Trophoblast cell (in vitro differentiated cells and primary cell): Measurements from ENCODE around the gene LLGL2.

Experiments used
- DNase-seq, 2 donors: peaks; one replicate each; pipeline ENCODE4 v3.0.0-alpha.2; 2016
- H2AFZ ChIP-seq: 2 replicates; pipeline ENCODE4 v1.6.1; 2013; ENCODE audit warnings: low read length, moderate library complexity, mild to moderate bottlenecking; ENCODE audit not compliant: insufficient read depth, poor library complexity
- H2AK5ac ChIP-seq: 2 replicates; pipeline ENCODE4 v1.6.1; 2013; ENCODE audit warnings: mild to moderate bottlenecking, low read length
- H2BK120ac ChIP-seq: 2 replicates; pipeline ENCODE4 v1.6.1; 2013; ENCODE audit warnings: low read length, mild to moderate bottlenecking, moderate library complexity; ENCODE audit not compliant: insufficient read depth, poor library complexity
- H2BK12ac ChIP-seq: 2 replicates; pipeline ENCODE4 v1.6.1; 2013; ENCODE audit warnings: mild to moderate bottlenecking, low read length, moderate library complexity
- H2BK5ac ChIP-seq: 2 replicates; pipeline ENCODE4 v1.6.1; 2013; ENCODE audit warnings: low read length, low read depth, moderate library complexity, mild to moderate bottlenecking; ENCODE audit not compliant: poor library complexity
- H3K14ac ChIP-seq: 2 replicates; pipeline ENCODE4 v1.6.1; 2013; ENCODE audit warnings: mild to moderate bottlenecking, low read length
- H3K18ac ChIP-seq: 2 replicates; pipeline ENCODE4 v1.6.1; 2013; ENCODE audit warnings: mild to moderate bottlenecking, low read length
- H3K23ac ChIP-seq: 2 replicates; pipeline ENCODE4 v1.6.1; 2013; ENCODE audit warnings: low read length
- H3K27ac ChIP-seq: 2 replicates; pipeline ENCODE4 v1.5.1; 2013; ENCODE audit warnings: low read depth, mild to moderate bottlenecking, inconsistent platforms, low read length, moderate library complexity
- H3K27me3 ChIP-seq: 2 replicates; pipeline ENCODE4 v1.6.1; 2013; ENCODE audit warnings: inconsistent platforms, mild to moderate bottlenecking, low read length, moderate library complexity; ENCODE audit not compliant: insufficient read depth
- H3K36me3 ChIP-seq, 2 experiments: 1 replicate in 1 of 2; 2 replicates in 1 of 2; pipeline ENCODE4 v1.6.1; 2013; ENCODE audit warnings: low read length in 2 of 2, mild to moderate bottlenecking in 2 of 2, moderate library complexity in 1 of 2; ENCODE audit not compliant: insufficient read depth in 2 of 2, control insufficient read depth in 1 of 2
- H3K4ac ChIP-seq: 2 replicates; pipeline ENCODE4 v1.6.1; 2013; ENCODE audit warnings: low read depth, mild to moderate bottlenecking, low read length, moderate library complexity
- H3K4me1 ChIP-seq, 2 experiments: 1 replicate in 1 of 2; 2 replicates in 1 of 2; pipeline ENCODE4 v1.6.1; 2013; ENCODE audit warnings: low read length in 2 of 2, mild to moderate bottlenecking in 2 of 2, moderate library complexity in 1 of 2; ENCODE audit not compliant: insufficient read depth in 2 of 2, control insufficient read depth in 1 of 2
- H3K4me2 ChIP-seq: 2 replicates; pipeline ENCODE4 v1.6.1; 2013; ENCODE audit warnings: inconsistent platforms, mild to moderate bottlenecking, low read length, moderate library complexity
- H3K4me3 ChIP-seq: 2 replicates; pipeline ENCODE4 v1.5.1; 2013; ENCODE audit warnings: mild to moderate bottlenecking, low read depth, low read length, inconsistent platforms
- H3K79me1 ChIP-seq: one replicate; pipeline ENCODE4 v1.6.1; 2013; ENCODE audit warnings: low read length
- H3K79me2 ChIP-seq: 2 replicates; pipeline ENCODE4 v1.6.1; 2013; ENCODE audit warnings: low read length, mild to moderate bottlenecking; ENCODE audit not compliant: control insufficient read depth, insufficient read depth, poor library complexity
- H3K9ac ChIP-seq: 2 replicates; pipeline ENCODE4 v1.6.1; 2013; ENCODE audit warnings: mild to moderate bottlenecking, low read length
- H3K9me3 ChIP-seq: 2 replicates; pipeline ENCODE4 v1.6.1; 2013; ENCODE audit warnings: low read depth, mild to moderate bottlenecking, control low read depth, inconsistent platforms, low read length; ENCODE audit not compliant: insufficient read depth
- H4K12ac ChIP-seq: 2 replicates; pipeline ENCODE4 v1.6.1; 2013; ENCODE audit warnings: low read depth, mild to moderate bottlenecking, low read length, moderate library complexity
- H4K8ac ChIP-seq: 2 replicates; pipeline ENCODE4 v1.6.1; 2013; ENCODE audit warnings: low read depth, mild to moderate bottlenecking, low read length, moderate library complexity
- H4K91ac ChIP-seq: one replicate; pipeline ENCODE4 v1.6.1; 2013; ENCODE audit warnings: low read depth, mild to moderate bottlenecking, low read length, moderate library complexity
- WGBS: extraction: QIAGEN DNeasy Blood & Tissue Kit; methylation state at CpG from one replicate; pipeline ENCODE4 v1.1.7; 2013; ENCODE audit warnings: missing lambda C conversion rate; ENCODE audit not compliant: insufficient read length, insufficient coverage; ENCODE audit errors: extremely low coverage; 5-methylcytosine and 5-hydroxymethylcytosine counted together

Gene LLGL2

DNA sequence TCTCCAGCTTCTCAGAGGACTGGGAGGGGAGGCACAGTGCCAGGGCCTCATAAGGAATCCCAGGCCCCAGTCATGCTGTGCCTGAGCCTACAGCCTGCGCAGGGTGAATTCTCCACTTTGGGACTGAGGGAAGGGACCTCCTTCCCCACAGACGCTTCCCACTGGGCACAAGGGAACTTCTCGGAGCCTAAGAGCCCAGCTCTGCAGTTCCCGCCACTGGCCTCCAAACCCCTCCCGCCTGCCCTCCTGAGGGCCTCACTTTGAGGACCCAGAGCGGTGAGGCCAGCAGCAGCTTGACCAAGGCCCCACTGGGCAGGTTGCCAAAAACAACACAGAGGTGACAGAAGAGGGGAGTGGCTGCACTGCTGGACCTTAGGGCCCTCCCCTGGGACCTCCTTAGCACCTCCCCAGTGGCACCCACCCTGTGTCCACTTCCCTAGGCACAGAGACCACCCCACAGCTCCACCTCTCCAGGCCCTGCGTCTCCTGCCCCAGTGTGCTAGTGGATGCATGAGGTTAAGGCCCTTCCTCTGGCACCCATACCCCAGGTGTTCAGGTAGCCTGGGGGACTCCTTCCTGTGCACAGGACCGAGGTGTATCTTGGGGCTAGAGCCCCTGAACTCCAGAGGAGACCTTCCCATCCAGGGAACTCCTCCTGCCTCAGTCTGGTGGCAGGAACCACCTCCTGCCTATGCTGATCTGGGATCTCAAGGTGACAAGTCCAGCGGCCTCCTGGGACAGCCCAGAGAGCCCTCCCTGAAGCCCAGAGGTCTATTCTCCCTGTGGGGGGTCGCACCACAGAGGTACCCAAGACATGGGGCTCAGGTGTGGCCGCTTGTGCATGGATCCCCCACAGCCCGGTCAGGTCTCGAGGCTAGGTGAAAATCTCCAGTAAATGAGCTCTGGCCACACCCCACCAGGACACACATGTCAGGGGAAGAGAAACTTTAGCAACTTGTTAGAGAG lies 13.6 kb upstream of the LLGL2 start:
- Histone ChIP-seq H3K4me3 (no peak overlapping the region), H3K14ac (no peak overlapping the region), H3K4me2 (no peak overlapping the region)

DNA sequence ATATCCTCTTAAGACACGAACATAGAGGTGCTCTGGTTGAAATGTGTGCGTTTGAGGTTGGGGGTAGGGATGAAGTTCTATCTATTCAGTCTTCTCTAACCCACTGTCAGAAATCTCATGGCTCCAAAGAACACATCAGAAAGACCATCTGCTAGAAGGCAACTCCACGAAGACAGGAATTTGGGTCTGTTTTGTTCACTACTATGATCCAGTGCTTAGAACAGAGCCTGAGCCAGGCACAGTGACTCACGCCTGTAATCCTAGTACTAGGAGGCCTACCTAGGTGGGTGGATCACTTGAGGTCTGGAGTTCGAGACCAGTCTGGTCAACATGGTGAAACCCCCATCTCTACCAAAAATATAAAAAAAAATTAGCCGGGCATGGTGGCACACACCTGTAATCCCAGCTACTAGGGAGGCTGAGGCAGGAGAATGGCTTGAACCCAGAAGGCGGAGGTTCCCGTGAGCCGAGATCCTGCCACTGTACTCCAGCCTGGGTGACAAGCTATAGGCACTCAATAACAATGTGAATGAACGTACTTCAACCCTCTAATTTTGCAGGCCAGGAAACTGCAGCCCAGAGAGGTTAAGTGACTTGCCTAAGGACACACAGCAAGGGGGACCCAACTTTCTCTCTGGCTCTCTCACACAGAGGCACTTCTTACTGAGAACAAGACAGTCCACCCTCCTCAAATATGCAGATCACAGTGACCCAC lies 12.4 kb upstream of the LLGL2 start:
- DNase-seq = no peak
- Histone ChIP-seq H2BK120ac (no peak overlapping the region), H4K12ac (no peak overlapping the region), H3K4ac (peak overlapping the region; percentile 34), H3K9me3 (no peaks in the 10 kb centered on the region), H3K9ac (no peak overlapping the region), H4K8ac (no peak overlapping the region), H3K23ac (no peak overlapping the region), H2AK5ac (no peak overlapping the region), H3K14ac (no peak overlapping the region), H2AFZ (no peak overlapping the region), H3K4me1 (peaks cover 14 to 18% of the 10 kb centered on the region in 2 experiments), H3K79me1 (peaks cover 10% of the 10 kb centered on the region), H3K79me2 (peaks cover 9% of the 10 kb centered on the region), H3K4me3 (no peak overlapping the region), H3K27ac (no peak overlapping the region), H3K36me3 (peaks cover 7 to 24% of the 10 kb centered on the region in 2 experiments), H3K27me3 (no peaks in the 10 kb centered on the region), H3K18ac (no peak overlapping the region), H2BK12ac (no peak overlapping the region), H2BK5ac (no peak overlapping the region), H4K91ac (no peak overlapping the region), H3K4me2 (no peak overlapping the region)
- WGBS = no CpG with 5 or more reads among the region's 10 CpGs

More for the DNA sequence above, 13.6 kb upstream of the LLGL2 start:
- Histone ChIP-seq H3K4me1 (peaks cover 9 to 10% of the 10 kb centered on the region in 2 experiments), H2BK12ac (no peak overlapping the region), H2AFZ (no peak overlapping the region), H3K79me2 (peaks cover 9% of the 10 kb centered on the region), H3K27me3 (no peaks in the 10 kb centered on the region), H3K9ac (no peak overlapping the region), H3K79me1 (peaks cover 9% of the 10 kb centered on the region), H4K12ac (no peak overlapping the region), H2BK120ac (no peak overlapping the region), H4K91ac (no peak overlapping the region), H2AK5ac (no peak overlapping the region), H3K9me3 (no peaks in the 10 kb centered on the region), H2BK5ac (no peak overlapping the region), H3K36me3 (peaks cover 13 to 31% of the 10 kb centered on the region in 2 experiments), H3K23ac (no peak overlapping the region), H4K8ac (no peak overlapping the region), H3K4ac (no peak overlapping the region), H3K27ac (no peak overlapping the region), H3K18ac (no peak overlapping the region)
- no peak for DNase-seq
- WGBS = no CpG with 5 or more reads among the region's 13 CpGs

GRCh38 chr17:75513641-75514000 lies 11.9 kb upstream of the LLGL2 start:
- peaks cover 9% of the 10 kb centered on the region for H3K79me2 ChIP-seq
- H3K18ac ChIP-seq = no peak overlapping the region
- peak overlapping the region; percentile 34 for H3K4ac ChIP-seq
- H3K4me3 ChIP-seq = no peak overlapping the region
- peaks cover 10% of the 10 kb centered on the region for H3K79me1 ChIP-seq
- peaks cover 14 to 18% of the 10 kb centered on the region in 2 experiments for H3K4me1 ChIP-seq
- H3K23ac ChIP-seq = no peak overlapping the region
- no peak overlapping the region for H2BK12ac ChIP-seq
- H3K4me2 ChIP-seq = peak overlapping the region; percentile 88
- peak overlapping the region; percentile 16 for H4K12ac ChIP-seq
- peaks cover 7 to 20% of the 10 kb centered on the region in 2 experiments for H3K36me3 ChIP-seq
- no peaks in the 10 kb centered on the region for H3K27me3 ChIP-seq
- no peak overlapping the region for H4K8ac ChIP-seq
- WGBS = no CpG with 5 or more reads among the region's 17 CpGs
- DNase-seq = no peak
- no peak overlapping the region for H2AK5ac ChIP-seq
- H2BK5ac ChIP-seq = no peak overlapping the region
- no peak overlapping the region for H2BK120ac ChIP-seq
- H3K27ac ChIP-seq = no peak overlapping the region
- no peak overlapping the region for H4K91ac ChIP-seq
- no peak overlapping the region for H2AFZ ChIP-seq
- H3K9ac ChIP-seq = no peak overlapping the region
- H3K14ac ChIP-seq = no peak overlapping the region
- no peaks in the 10 kb centered on the region for H3K9me3 ChIP-seq

DNA sequence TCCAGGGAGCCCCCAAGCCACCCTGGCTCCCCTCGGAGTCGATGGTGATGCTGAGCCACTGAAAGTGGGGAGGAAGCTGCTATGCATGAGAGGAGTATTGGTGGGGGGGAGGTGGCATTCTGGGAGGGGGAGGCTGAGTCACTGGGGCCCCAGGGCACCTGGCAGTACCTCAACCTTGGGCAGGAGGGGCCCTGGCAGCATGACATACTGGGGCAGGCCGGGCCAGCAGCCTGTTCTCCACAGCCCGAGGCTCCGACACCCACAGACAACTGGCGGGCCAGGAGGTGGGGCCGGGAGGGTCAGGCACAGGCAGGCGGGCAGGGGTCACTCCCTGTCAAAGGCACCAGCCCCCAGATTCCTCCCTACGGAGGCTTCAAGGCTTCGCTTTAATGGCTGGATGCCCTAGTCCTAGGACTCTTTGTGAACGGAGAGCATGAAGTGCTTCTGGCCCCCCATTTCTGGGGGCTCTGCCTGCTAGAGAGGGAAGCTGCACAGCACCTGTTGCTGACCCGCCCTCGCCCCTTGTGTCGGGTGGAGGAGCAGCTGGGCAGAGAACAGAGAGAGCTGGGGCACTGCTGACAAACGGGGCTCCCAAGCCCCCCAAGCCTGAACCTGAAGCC lies 11.1 kb upstream of the LLGL2 start:
- H3K18ac ChIP-seq = peak overlapping the region; percentile 67
- DNase-seq = no peak
- no peaks in the 10 kb centered on the region for H3K9me3 ChIP-seq
- H4K8ac ChIP-seq = no peak overlapping the region
- H3K4me1 ChIP-seq = peaks cover 14 to 18% of the 10 kb centered on the region in 2 experiments
- no peak overlapping the region for H2BK5ac ChIP-seq
- H3K14ac ChIP-seq = peak overlapping the region; percentile 82
- H4K91ac ChIP-seq = peak overlapping the region; percentile 85
- H2BK12ac ChIP-seq = no peak overlapping the region
- H4K12ac ChIP-seq = no peak overlapping the region
- peaks cover 9% of the 10 kb centered on the region for H3K79me2 ChIP-seq
- H3K23ac ChIP-seq = no peak overlapping the region
- H3K79me1 ChIP-seq = peaks cover 10% of the 10 kb centered on the region
- no peak overlapping the region for H2AFZ ChIP-seq
- peak overlapping the region; percentile 18 for H2AK5ac ChIP-seq
- peak overlapping the region; percentile 87 for H3K4me3 ChIP-seq
- no peaks in the 10 kb centered on the region for H3K27me3 ChIP-seq
- peak overlapping the region; percentile 66 for H3K4ac ChIP-seq
- H2BK120ac ChIP-seq = no peak overlapping the region
- peak overlapping the region; percentile 88 for H3K4me2 ChIP-seq
- H3K9ac ChIP-seq = peak overlapping the region; percentile 89
- WGBS = no CpG with 5 or more reads among the region's 15 CpGs
- H3K27ac ChIP-seq = no peak overlapping the region
- H3K36me3 ChIP-seq = peaks cover 7 to 14% of the 10 kb centered on the region in 2 experiments
